Fibroblast of the aortic adventitia (primary cell): ENCODE results near the gene PRKG1. TPM values are rescaled to one million over a fixed set of nuclear protein-coding genes. Genes with fewer than 3 reads are reported as not detected.

ENCODE experiments used
- DNase-seq: peaks from one replicate; pipeline ENCODE4 v3.0.0-alpha.2; 2010; ENCODE audit warnings: low read depth
- H3K4me3 ChIP-seq: 2 replicates; pipeline ENCODE4 v1.5.1; 2011; ENCODE audit warnings: low read depth, mild to moderate bottlenecking, control low read depth, low read length, moderate library complexity
- total RNA-seq: library from RNA; depleted of rRNA; stranded (reverse); fragments of >200 nt; gene quantifications from 2 replicates; pipeline ENCODE4 v1.2.3, GENCODE V29; 2012; ENCODE audit warnings: low replicate concordance
- TF ChIP-seq, protein P1 (sequence below): IDR thresholded peaks from 2 replicates; pipeline ENCODE4 v1.5.1; 2011; ENCODE audit warnings: mild to moderate bottlenecking, low read length, control low read depth, inconsistent platforms; ENCODE audit not compliant: insufficient read depth

PRKG1 gene
- total RNA-seq, 1 donor: 45.6 TPM

- TF ChIP-seq, protein P1, sequence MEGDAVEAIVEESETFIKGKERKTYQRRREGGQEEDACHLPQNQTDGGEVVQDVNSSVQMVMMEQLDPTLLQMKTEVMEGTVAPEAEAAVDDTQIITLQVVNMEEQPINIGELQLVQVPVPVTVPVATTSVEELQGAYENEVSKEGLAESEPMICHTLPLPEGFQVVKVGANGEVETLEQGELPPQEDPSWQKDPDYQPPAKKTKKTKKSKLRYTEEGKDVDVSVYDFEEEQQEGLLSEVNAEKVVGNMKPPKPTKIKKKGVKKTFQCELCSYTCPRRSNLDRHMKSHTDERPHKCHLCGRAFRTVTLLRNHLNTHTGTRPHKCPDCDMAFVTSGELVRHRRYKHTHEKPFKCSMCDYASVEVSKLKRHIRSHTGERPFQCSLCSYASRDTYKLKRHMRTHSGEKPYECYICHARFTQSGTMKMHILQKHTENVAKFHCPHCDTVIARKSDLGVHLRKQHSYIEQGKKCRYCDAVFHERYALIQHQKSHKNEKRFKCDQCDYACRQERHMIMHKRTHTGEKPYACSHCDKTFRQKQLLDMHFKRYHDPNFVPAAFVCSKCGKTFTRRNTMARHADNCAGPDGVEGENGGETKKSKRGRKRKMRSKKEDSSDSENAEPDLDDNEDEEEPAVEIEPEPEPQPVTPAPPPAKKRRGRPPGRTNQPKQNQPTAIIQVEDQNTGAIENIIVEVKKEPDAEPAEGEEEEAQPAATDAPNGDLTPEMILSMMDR: no peak
- no peak for DNase-seq
- H3K4me3 ChIP-seq: no peak overlapping the region
Measured at GRCh38 chr10:51508156-51508555, 433.9 kb downstream of the PRKG1 start.

DNA sequence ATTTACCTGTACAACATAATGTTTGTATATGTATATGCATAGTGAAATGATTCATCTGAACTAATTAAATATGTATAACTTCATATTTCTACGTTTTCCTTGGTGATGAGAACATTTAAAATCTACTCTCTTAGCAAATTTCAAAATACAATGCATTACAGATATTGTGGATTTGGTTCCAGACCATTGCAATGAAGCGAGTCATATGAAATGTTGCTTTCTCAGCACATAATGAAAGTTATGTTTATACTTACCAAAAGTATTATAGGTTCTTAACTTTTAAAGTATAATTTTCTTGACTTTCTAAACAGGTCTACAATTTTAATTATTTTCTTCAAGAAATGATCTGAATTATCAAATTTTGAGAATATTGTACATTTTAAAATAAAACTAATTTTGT, 435.9 kb downstream of the PRKG1 start:
- peak; percentile 45 for DNase-seq
- no peak overlapping the region for H3K4me3 ChIP-seq
- TF ChIP-seq, protein P1: no peak

GRCh38 chr10:51521605-51522004, 447.3 kb downstream of the PRKG1 start:
- DNase-seq: no peak
- H3K4me3 ChIP-seq: no peak overlapping the region
- TF ChIP-seq, protein P1: no peak

DNA sequence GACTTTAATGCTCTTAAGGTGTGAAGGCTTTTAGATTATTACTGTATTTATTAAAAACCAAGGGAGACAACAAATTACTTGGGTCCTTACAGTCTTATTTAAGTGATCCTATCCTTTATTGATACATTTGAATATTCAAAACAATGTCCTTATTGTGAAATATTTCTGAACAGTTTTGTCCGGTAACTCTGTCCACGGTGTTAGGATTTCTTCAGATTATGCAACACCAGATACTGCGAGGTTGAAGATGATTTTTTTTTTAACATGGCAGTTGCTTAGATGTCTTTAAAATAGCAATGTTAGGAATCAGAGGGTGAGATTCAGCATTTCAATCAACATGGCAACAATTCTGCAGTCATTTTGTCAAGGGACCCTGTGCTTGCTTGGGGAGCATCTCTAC, 448.6 kb downstream of the PRKG1 start:
- TF ChIP-seq, protein P1: no peak
- H3K4me3 ChIP-seq: no peak overlapping the region
- DNase-seq: no peak

- TF ChIP-seq, protein P1: no peak
- no peak for DNase-seq
- H3K4me3 ChIP-seq: no peak overlapping the region
Measured at GRCh38 chr10:51523440-51523839, 449.2 kb downstream of the PRKG1 start.

DNA sequence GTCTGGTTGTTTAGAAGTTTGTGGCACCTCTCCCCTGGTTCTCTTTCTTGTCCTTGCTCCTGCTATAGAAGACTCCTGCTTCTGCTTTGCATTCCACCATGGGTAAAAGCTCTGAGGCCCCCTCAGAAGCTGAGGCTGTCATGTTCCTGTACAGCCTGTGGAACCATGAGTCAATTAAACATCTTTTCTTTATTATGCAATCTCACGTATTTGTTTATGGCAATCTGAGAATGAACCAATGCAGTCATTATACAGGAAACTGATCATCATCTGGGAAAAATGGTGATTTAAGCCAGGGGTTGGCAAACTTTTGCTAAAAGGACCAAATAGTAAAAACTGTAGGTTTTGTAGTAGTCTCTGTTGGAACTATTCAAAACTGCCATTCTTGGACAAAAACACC, 449.8 kb downstream of the PRKG1 start:
- H3K4me3 ChIP-seq: no peak overlapping the region
- TF ChIP-seq, protein P1: no peak
- peak; percentile 32 for DNase-seq

DNA sequence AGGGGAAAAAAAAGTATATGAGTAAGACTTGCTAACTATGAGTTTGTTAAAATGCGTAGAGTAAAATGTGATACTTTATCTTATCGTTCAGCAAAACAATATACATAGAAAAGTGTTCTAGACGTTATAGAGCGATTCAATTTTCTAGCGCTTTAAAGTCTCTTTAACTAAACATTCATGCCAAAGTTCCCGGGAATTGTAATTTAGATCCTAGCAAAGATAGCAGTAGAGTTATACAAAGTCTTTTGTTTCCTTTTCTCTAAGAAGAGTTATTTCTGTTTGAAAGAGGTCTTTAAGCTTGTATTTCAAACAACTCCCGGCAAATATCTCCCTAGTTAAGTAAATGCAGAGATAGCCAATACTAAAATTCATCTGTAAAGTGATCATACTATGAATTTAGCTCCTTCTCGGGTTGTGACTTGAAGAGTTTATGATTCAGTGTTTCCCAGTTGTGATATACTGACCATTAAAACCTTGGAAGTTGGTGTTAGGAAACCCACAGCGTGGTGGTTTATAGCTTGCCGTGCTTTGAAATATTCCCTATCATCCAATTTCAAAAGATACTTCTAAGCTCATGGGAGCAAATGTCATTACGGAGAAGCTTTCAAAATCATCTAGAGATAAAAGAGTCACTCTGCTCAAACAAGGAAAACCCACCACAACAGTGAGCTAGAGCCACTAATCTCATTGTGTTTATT, 453.4 kb downstream of the PRKG1 start:
- H3K4me3 ChIP-seq: no peak overlapping the region
- no peak for DNase-seq
- TF ChIP-seq, protein P1: no peak
